ENCODE data around the gene CUX1.

DNA sequence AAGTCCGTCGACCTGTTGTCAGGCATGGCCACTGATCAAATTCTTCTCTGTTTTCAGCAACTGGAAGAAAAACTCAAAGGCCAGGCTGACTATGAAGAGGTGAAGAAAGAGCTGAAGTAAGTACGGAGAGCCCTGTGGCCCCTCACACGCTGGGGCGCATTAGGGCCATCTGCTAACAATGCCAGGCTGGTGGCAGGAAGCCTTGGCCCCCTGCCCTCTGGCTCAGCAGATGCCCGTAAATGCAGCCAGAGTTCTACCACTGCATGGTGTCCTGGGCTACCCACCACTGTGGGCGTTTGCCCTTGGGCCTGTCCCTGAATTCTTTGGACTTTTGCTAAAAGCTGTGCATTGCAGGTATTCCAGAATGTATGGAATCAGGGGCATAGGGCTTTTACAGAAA lies 372.3 kb downstream of the CUX1 start:
- TF ChIP-seq, protein P1, sequence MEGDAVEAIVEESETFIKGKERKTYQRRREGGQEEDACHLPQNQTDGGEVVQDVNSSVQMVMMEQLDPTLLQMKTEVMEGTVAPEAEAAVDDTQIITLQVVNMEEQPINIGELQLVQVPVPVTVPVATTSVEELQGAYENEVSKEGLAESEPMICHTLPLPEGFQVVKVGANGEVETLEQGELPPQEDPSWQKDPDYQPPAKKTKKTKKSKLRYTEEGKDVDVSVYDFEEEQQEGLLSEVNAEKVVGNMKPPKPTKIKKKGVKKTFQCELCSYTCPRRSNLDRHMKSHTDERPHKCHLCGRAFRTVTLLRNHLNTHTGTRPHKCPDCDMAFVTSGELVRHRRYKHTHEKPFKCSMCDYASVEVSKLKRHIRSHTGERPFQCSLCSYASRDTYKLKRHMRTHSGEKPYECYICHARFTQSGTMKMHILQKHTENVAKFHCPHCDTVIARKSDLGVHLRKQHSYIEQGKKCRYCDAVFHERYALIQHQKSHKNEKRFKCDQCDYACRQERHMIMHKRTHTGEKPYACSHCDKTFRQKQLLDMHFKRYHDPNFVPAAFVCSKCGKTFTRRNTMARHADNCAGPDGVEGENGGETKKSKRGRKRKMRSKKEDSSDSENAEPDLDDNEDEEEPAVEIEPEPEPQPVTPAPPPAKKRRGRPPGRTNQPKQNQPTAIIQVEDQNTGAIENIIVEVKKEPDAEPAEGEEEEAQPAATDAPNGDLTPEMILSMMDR (IDR thresholded peaks at IDR 0.05; ENCODE audit: insufficient read depth, low read depth, low read length) = no peak
- TF ChIP-seq EZH2 (IDR thresholded peaks at IDR 0.05; ENCODE audit: insufficient read depth, low read length) = no peak

Data from astrocyte (in vitro differentiated cells and primary cell).